Stimulated activated CD4-positive, alpha-beta T cell treated with anti-CD3 and anti-CD28 coated beads, Interleukin-1b, Interleukin-23, amount 100 ng/mL, for 1 hour (primary cell): ENCODE data around the gene PPP4R3A.
"Not testable (repeated sequence)": the region's sequence is repeated elsewhere in the genome, so short reads cannot be mapped to it uniquely, and the experiment has no call there.

ENCODE experiments used
- DNase-seq, 2 donors: peaks; one replicate each; pipeline ENCODE4 v3.0.0-alpha.2; 2020; ENCODE audit warnings: low read depth in 2 of 2

PPP4R3A gene

DNA sequence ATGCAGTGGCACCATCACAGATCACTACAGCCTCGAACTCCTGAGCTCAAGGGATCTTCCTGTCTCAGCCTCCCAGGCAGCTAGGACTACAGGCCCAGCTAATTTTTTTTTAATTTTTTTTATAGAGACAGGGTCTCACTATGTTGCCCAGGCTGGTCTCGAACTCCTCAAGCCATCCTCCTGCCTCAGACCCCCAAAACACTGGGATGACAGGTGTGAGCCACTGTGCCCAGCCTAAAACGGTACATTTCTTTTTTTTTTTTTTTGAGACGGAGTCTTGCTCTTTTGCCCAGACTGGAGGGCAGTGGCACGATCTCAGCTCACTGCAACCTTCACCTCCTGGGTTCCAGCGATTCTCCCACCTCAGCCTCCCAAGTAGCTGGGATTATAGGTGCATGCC lies 100.9 kb downstream of the PPP4R3A start:
- DNase-seq: not testable (repeated sequence)
